ENCODE measurements around the gene CDAN1. TPM values are rescaled to one million over a fixed set of nuclear protein-coding genes. Genes with fewer than 3 reads are reported as not detected.

The CDAN1 gene
- total RNA-seq, 3 donors from 2014 or later, result 8.8 to 15.2 (median 14.7) TPM

DNA sequence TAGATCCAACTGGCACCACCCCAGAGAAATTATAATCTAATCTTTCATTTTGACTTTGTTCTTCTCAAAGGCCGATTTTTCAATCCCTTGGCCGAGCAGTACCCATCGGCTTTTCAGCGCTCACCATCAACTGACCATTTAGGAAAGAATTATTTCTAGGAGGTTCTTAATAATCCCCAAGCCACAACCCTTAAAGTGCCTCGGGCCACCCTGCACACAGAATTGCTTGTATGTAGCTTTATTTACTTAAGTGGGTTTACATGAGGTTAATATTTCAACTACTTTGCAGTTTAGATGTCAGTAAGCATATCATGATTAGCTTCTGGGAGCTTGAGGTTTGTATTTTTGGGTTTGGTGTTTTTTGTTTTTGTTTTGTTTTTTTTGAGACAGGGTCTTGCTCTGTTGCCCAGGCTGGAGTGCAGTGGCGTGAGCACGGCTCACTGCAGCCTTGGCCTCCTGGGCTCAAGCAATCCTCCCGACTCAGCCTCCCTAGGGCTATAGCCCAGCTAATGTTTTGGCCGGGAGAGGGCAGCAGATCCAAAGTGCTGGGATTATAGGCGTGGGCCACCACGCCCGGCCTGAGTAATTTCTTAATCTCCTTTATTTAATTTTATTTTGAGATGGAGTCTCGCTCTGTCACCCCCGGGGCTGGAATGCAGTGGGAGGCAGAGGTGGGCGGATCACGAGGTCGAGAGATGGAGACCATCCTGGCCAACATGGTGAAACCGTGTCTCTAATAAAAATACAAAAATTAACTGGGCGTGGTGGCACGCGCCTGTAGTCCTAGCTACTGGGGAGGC, 801 bp upstream of the CDAN1 start:
- peak in 1 of 3 donors; percentile 17 for TF ChIP-seq CTCF (IDR thresholded peaks at IDR 0.05)
- TF ChIP-seq POLR2AphosphoS5 (IDR thresholded peaks at IDR 0.05), result no peak
- no peak for TF ChIP-seq POLR2A (IDR thresholded peaks at IDR 0.05)
- Histone ChIP-seq H3K4me1 (peaks cover 0 to 6% of the 10 kb centered on the region in 2 donors), H3K4me3 (peak overlapping the region; percentile 85 to 99 (median 85)), H3K27ac (peak overlapping the region; percentile 85 to 89), H3K9me3 (no peaks in the 10 kb centered on the region), H3K36me3 (no peaks in the 10 kb centered on the region), H3K27me3 (no peaks in the 10 kb centered on the region)
- no peak for DNase-seq (ENCODE audit: low spot score in 2 of 2)
- intact Hi-C loops (cut with DNase I; ENCODE audit: low total_unique reads), result no loop called here

DNA sequence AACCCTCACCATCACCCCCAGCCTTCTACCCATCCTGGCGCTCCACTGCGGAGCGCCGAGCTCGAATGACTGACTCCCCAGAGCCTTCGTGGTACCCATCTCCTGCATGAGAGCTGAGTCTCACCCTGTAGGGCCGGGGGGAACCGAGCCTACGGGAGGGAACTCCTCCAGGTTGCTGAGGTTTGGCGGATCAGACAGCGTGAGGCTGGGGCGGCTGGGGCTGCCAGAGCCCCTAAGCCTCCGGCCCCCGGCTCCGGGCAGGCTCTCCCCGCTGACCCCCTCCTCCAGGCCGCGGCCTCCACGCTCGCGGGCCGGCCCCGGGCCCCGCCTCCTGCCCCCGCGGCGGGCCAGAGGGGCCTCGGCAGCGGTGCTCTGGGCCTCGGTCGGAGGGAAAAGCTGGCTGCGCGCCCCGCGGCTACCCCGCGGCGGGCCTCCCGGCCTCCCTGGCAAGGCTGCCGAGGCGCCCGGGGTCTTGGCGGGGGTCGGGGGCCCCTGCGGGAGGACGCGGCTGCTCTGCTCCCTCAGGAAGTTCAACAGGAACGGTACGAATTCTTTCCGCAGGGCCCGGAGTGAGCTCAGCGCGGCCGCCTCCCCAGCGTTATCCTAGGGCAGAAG, 643 bp downstream of the CDAN1 start:
- intact Hi-C loops (cut with DNase I; ENCODE audit: low total_unique reads), result no loop called here
- Histone ChIP-seq H3K9me3 (no peaks in the 10 kb centered on the region), H3K4me3 (peak overlapping the region; percentile 85 to 99 (median 85)), H3K27me3 (no peaks in the 10 kb centered on the region), H3K27ac (peak overlapping the region; percentile 85 to 89), H3K4me1 (peaks cover 0 to 6% of the 10 kb centered on the region in 2 donors), H3K36me3 (no peaks in the 10 kb centered on the region)
- no peak for DNase-seq (ENCODE audit: low spot score in 2 of 2)
- no peak for TF ChIP-seq POLR2A (IDR thresholded peaks at IDR 0.05)
- no peak for TF ChIP-seq CTCF (IDR thresholded peaks at IDR 0.05)
- no peak for TF ChIP-seq POLR2AphosphoS5 (IDR thresholded peaks at IDR 0.05)

DNA sequence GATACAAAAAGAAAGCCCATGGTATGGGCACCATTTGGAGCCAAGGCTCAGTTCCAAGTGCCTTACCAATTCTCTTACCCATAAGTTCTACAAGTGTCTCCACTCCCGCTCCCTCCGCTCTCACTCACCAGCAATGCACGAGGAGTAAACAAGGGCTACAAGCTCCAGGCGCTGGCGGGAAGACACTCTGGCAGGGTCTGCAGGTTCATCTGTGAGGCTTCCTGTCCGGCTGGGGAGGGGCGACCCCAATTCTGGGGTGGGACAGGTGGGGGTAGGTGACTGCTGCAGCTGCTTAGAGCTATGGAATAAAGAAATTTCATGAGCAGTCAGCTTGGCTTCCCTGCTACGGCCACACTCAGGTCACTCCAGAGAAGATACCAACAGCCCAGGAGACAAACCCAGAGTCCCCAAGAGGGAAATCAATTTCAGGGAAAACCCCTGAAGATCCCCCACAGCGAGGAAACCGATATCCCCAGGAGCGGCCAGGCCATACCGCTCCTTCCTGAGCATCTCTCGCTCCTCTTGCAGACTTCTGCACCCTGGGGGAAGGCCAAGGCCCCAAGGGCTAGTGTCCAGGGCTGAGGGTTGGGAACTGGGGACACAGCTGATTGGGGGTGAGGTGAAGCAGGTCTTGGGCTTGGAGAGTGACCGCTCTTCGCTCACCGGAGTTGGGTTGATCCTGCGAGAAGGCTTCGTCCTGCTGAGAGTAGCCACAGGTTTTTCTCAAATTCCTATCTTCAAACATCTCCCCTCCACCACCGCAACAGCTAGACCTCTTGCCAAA, 1.4 kb downstream of the CDAN1 start:
- Histone ChIP-seq H3K4me3 (peak overlapping the region; percentile 85 to 99 (median 85)), H3K4me1 (peaks cover 0 to 6% of the 10 kb centered on the region in 2 donors), H3K9me3 (no peaks in the 10 kb centered on the region), H3K27me3 (no peaks in the 10 kb centered on the region), H3K36me3 (no peaks in the 10 kb centered on the region), H3K27ac (no peak overlapping the region)
- TF ChIP-seq CTCF (IDR thresholded peaks at IDR 0.05) (no peak), POLR2A (IDR thresholded peaks at IDR 0.05) (no peak), POLR2AphosphoS5 (IDR thresholded peaks at IDR 0.05) (no peak)
- no peak for DNase-seq (ENCODE audit: low spot score in 2 of 2)
- intact Hi-C loops (cut with DNase I; ENCODE audit: low total_unique reads), result no loop called here

GRCh38 chr15:42734076-42734672, 2.8 kb downstream of the CDAN1 start:
- DNase-seq (ENCODE audit: low spot score in 2 of 2), result no peak
- Histone ChIP-seq H3K27me3 (no peaks in the 10 kb centered on the region), H3K36me3 (peaks cover 5% of the 10 kb centered on the region), H3K4me1 (peaks cover 0 to 6% of the 10 kb centered on the region in 2 donors), H3K27ac (no peak overlapping the region), H3K4me3 (no peak overlapping the region), H3K9me3 (no peaks in the 10 kb centered on the region)
- TF ChIP-seq POLR2A (IDR thresholded peaks at IDR 0.05) (no peak), CTCF (IDR thresholded peaks at IDR 0.05) (no peak), POLR2AphosphoS5 (IDR thresholded peaks at IDR 0.05) (no peak)
- intact Hi-C loops (cut with DNase I; ENCODE audit: low total_unique reads), result no loop called here
